Measurements from ENCODE around the gene LY9. TPM values are rescaled to one million over a fixed set of nuclear protein-coding genes. Genes with fewer than 3 reads are reported as not detected.
"Not testable (repeated sequence)": the region's sequence is repeated elsewhere in the genome, so short reads cannot be mapped to it uniquely, and the experiment has no call there.

LY9 gene
- total RNA-seq, 1 donor: 93.1 TPM

DNA sequence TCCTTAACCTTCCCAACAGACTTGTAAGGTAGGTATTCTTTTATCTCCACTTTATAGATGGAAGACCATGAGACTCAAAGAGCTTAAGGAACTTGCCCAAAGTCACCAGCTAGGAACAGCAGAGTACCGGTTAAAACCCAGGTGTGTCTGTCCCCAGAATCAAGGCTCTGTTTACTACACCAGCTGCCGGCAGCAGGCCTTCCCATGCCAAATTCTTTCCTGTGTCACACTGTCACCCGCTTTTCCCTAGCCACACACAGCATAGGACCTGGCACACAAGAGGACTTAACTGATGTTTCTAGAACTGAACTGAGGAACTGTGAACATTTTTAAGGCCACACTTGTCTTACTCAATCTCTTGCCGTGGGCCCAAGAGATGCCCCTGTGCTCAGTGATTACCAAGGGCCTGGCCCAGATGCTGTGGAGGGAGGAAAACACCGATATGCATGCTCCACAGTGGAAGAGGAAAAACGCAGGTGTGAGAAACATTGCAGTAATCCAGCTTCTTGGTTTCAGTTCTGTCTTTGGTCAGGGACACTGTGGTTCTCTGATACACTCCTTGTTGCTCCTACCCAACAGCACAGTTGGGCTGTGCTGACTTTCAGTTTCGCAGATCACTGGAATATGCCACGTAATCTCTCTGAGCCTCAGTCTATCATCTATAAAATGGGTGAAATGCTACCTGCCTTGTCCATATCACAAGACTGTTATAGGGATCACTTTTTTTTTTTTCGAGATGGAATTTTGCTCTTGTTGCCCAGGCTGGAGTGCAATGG is 13.9 kb upstream of the LY9 start:
- Histone ChIP-seq H3K4me3 (ENCODE audit: low read length) (no peak overlapping the region), H3K27me3 (ENCODE audit: insufficient read depth, low read length) (no peaks in the 10 kb centered on the region), H3K4me1 (ENCODE audit: insufficient read depth, low read length) (peaks cover 14% of the 10 kb centered on the region), H3K9me3 (ENCODE audit: low read depth, low read length) (no peaks in the 10 kb centered on the region)

DNA sequence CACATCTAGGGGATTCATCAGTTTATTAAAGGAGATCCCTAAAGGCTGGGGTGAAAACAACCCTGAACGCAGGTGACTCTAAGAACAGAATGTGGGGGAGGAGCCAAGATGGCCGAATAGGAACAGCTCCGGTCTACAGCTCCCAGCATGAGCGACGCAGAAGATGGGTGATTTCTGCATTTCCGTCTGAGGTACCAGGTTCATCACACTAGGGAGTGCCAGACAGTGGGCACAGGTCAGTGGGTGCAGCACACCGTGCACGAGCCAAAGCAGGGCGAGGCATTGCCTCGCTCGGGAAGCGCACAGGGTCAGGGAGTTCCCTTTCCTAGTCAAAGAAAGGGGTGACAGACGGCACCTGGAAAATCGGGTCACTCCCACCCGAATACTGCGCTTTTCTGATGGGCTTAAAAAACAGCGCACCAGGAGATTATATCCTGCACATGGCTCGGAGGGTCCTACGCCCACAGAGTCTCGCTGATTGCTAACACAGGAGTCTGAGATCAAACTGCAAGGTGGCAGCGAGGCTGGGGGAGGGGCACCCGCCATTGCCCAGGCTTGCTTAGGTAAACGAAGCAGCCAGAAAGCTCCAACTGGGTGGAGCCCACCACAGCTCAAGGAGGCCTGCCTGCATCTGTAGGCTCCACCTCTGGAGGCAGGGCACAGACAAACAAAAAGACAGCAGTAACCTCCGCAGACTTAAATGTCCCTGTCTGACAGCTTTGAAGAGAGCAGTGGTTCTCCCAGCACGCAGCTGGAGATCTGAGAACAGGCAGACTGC is 12.8 kb upstream of the LY9 start:
- not testable (repeated sequence) for H3K27me3 ChIP-seq (ENCODE audit: insufficient read depth, low read length); H3K9me3 ChIP-seq (ENCODE audit: low read depth, low read length); H3K4me3 ChIP-seq (ENCODE audit: low read length)
- H3K4me1 ChIP-seq (ENCODE audit: insufficient read depth, low read length): peaks cover 14% of the 10 kb centered on the region

DNA sequence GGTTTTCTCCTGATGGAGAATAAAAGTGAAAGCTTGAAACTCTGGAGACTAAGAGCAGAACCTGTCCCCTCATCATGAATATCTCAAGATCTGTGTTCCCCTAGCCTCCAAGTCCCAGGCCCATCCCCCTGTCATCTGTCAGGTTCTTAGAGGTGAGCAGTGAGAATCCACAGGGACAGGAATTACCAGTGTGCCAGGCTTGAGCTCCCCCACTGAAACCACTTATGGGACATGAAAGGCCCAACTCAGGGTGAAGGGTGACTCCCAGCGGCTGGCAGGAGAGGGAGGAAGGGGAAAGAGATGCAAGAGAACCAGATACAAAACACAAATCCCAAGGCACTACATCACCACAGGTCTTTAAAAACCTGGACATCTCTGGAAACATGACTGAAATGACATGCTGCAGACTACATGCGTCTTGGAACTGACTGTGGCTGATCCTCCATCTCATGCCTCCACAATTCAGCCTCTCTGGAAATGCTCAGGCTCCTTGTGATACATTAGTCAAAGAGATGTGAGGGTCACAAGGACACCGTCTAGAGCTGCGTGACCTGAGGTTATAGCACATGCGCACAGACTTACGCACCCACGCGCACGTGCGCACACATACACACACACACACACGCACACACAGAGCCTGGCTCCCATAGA is 6.8 kb upstream of the LY9 start:
- Histone ChIP-seq H3K27me3 (ENCODE audit: insufficient read depth, low read length) (no peaks in the 10 kb centered on the region), H3K4me3 (ENCODE audit: low read length) (no peak overlapping the region), H3K9me3 (ENCODE audit: low read depth, low read length) (no peaks in the 10 kb centered on the region), H3K4me1 (ENCODE audit: insufficient read depth, low read length) (peaks cover 17% of the 10 kb centered on the region)

DNA sequence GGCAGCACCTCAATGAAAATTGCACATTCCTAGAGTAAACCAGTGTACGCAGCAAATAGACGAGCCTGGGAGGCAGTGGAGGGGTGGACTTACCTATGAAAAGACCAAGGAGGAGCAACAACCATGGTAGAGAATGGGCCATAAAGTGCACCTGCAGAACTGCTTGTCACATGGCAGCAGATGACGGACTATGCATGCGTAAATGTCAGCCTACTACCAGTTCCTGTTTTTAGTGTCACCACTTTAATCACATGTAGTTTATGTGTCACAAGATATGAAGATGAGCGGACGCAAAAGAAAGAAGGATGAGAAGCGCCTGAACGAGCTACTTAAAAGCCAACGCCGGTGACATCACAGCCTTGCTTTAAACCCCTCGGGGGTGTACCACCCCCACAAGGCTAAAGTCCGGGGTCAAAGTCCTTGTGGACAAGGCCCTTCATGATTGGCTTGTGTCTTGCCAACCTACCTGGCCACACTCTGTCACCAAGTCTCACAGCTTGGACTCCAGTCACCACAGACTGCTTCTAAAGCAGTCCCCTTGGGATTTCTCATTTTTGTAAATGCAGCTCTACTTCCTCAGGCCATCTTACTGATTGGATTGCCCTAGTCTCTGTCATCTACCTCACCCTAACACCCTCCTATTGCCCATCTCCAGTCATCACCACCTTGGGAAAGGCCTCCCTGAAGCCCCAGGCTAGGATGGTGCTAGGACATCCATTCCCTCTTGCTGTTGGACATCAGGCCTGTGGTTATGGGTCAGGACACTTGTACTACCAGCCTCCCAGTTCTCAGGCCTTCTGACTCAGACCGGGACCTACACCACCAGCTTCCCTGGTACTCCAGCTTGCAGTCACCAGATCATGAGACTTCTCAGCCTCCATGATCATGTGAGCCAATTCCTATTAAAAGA is 6.0 kb upstream of the LY9 start:
- Histone ChIP-seq H3K4me3 (ENCODE audit: low read length) (no peak overlapping the region), H3K4me1 (ENCODE audit: insufficient read depth, low read length) (peaks cover 18% of the 10 kb centered on the region), H3K9me3 (ENCODE audit: low read depth, low read length) (no peaks in the 10 kb centered on the region), H3K27me3 (ENCODE audit: insufficient read depth, low read length) (no peaks in the 10 kb centered on the region)

DNA sequence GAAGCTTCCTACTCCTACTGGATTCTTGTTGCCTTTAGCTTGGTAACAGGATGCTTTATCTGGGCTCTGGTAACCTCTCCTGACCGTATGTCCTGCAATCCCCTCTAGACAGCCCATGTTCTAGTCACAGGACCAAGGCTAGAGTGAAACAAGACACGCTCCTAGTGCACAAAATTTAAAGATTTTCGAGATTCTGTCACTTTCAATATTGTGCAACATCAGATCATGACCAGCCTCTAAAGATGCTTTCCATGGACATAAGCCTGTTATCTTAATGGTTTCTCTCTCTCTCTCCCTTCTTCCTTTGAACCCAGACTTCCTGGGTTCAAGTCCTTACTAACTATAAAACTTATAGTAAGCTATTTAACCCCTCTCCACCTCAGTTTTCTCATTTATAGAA is 1.6 kb upstream of the LY9 start:
- H3K9me3 ChIP-seq (ENCODE audit: low read depth, low read length): no peaks in the 10 kb centered on the region
- peaks cover 58% of the 10 kb centered on the region for H3K4me1 ChIP-seq (ENCODE audit: insufficient read depth, low read length)
- no peak overlapping the region for H3K4me3 ChIP-seq (ENCODE audit: low read length)
- H3K27me3 ChIP-seq (ENCODE audit: insufficient read depth, low read length): no peaks in the 10 kb centered on the region

DNA sequence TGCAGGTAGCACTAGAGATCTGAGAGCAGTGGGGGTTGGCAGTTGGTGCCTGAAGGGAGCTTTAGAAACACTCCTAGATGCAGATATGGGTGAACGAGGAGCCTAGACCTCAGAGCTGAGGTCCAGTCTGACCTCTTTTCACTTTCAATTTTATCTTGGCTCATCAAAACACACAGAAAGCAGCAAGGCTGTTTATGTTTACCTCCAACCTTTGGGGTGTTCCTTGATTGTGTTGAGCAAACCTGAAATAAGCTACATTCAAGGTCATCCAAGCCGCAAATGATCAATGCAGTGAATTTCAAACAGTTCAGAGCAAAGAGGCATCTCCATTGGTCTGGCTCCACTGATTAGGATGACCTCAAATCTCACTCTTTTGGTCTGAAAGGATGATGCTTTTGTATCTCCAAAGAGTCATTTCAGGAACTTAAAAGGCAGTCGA is 1.3 kb downstream of the LY9 start:
- Histone ChIP-seq H3K4me3 (ENCODE audit: low read length) (peak overlapping the region; percentile 52), H3K27me3 (ENCODE audit: insufficient read depth, low read length) (no peaks in the 10 kb centered on the region), H3K9me3 (ENCODE audit: low read depth, low read length) (no peaks in the 10 kb centered on the region), H3K4me1 (ENCODE audit: insufficient read depth, low read length) (peaks cover 64% of the 10 kb centered on the region)

DNA sequence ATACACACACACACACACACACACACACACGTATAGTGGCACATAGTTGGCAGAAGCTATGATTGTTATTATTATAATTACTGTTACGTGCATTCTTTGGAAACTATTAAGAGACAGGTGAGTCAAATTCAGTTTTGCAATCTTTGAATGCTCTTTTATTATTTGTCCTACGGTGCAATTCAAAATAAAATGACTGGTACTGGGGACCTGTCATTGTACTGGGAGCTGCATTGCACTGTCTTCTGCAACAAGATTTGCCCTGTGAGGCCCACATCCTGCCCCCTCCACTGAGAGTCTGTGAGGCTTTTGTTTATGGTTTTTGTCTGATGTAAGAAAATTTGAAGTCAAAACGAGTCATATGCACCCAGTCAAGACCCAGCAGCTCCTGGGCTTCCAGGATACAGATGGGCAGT is 1.9 kb downstream of the LY9 start:
- Histone ChIP-seq H3K27me3 (ENCODE audit: insufficient read depth, low read length) (no peaks in the 10 kb centered on the region), H3K4me1 (ENCODE audit: insufficient read depth, low read length) (peaks cover 66% of the 10 kb centered on the region), H3K4me3 (ENCODE audit: low read length) (peak overlapping the region; percentile 52), H3K9me3 (ENCODE audit: low read depth, low read length) (no peaks in the 10 kb centered on the region)

DNA sequence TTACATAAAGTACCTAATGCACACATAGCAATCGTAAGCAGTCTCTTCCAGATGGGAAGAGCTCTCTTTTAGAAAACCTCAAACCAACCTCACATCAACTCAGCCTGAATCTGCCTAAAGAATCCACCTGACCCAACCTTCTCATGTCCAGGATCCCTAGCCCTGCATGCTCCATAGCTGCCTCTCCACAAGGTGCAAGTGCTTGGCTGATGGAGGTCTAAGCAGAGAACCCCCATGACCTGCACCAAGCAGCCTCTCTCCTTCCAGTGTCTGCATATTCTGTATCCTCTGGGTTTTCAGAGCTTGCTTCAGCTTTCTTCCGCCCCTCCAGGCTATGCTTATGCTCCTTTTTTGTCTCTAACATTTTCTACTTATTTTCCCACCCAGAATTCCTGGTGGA is 2.5 kb downstream of the LY9 start:
- H3K27me3 ChIP-seq (ENCODE audit: insufficient read depth, low read length): no peaks in the 10 kb centered on the region
- H3K4me1 ChIP-seq (ENCODE audit: insufficient read depth, low read length): peaks cover 66% of the 10 kb centered on the region
- H3K9me3 ChIP-seq (ENCODE audit: low read depth, low read length): no peaks in the 10 kb centered on the region
- peak overlapping the region; percentile 52 for H3K4me3 ChIP-seq (ENCODE audit: low read length)

DNA sequence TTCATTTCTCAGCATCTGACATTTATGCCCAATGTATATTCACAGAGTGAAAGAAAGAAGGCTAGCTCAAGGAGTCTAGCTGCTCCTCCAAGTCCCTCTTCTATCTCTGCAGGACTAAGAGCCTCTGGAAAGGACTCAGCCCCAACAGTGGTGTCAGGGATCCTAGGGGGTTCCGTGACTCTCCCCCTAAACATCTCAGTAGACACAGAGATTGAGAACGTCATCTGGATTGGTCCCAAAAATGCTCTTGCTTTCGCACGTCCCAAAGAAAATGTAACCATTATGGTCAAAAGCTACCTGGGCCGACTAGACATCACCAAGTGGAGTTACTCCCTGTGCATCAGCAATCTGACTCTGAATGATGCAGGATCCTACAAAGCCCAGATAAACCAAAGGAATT is 3.7 kb downstream of the LY9 start:
- H3K4me3 ChIP-seq (ENCODE audit: low read length): peak overlapping the region; percentile 14
- H3K4me1 ChIP-seq (ENCODE audit: insufficient read depth, low read length): peaks cover 66% of the 10 kb centered on the region

DNA sequence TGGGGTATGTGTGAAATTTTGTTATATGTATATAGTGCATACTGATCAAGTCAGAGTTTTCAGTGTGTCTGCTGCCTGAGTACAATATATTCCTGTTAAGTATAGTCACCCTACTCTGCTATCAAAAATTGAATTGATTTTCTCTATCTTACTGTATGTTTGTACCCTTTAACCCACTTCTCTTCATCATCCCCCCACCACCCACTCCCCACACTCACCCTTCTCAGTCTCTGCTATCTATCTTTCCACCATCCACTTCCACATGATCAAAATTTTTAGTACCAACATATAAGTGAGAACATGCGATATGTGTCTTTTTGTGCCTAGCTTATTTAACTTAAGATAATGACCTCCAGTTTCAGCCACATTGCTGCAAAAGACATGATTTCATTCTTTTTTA is 4.2 kb downstream of the LY9 start:
- Histone ChIP-seq H3K4me3 (ENCODE audit: low read length) (peak overlapping the region; percentile 15), H3K27me3 (ENCODE audit: insufficient read depth, low read length) (no peaks in the 10 kb centered on the region)

More for the DNA sequence above, 3.7 kb downstream of the LY9 start:
- Histone ChIP-seq H3K27me3 (ENCODE audit: insufficient read depth, low read length) (no peaks in the 10 kb centered on the region), H3K9me3 (ENCODE audit: low read depth, low read length) (no peaks in the 10 kb centered on the region)

DNA sequence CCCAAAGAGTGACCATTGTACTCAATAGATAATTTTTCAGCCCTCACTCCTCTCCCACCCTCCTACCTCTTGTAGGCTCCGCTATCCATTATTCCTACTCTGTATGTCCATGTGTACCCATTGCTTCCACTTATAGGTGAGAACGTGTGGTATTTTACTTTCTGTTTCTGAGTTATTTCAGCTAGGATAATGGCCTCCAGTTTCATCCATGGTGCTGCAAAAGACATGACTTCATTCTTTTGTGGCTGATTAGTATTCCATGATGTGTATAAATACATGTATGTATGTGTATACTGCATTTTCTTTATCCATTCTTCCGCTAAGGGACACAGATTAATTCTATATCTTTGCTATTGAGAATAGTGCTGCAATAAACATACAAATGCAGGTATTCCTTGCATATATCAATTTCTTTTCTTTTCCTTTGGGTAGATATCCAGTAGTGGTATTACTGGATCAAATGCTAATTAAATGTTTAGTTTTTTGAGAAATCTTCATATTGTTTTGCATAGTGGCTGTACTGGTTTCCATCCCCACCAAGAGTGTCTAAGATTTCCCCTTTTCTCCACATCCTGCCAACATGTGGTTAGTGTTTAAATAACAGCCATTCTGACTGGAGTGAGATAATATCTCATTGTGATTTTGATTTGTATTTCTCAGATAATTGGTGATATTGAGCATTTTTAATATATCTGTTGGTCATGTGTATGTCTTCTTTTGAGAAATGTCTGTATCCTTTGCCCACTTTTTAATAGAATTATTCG is 4.9 kb downstream of the LY9 start:
- Histone ChIP-seq H3K9me3 (ENCODE audit: low read depth, low read length) (peaks cover under 1% of the 10 kb centered on the region), H3K27me3 (ENCODE audit: insufficient read depth, low read length) (no peaks in the 10 kb centered on the region), H3K4me1 (ENCODE audit: insufficient read depth, low read length) (peaks cover 56% of the 10 kb centered on the region), H3K4me3 (ENCODE audit: low read length) (peak overlapping the region; percentile 15)

More for the DNA sequence above, 4.2 kb downstream of the LY9 start:
- Histone ChIP-seq H3K9me3 (ENCODE audit: low read depth, low read length) (no peaks in the 10 kb centered on the region), H3K4me1 (ENCODE audit: insufficient read depth, low read length) (peaks cover 63% of the 10 kb centered on the region)

DNA sequence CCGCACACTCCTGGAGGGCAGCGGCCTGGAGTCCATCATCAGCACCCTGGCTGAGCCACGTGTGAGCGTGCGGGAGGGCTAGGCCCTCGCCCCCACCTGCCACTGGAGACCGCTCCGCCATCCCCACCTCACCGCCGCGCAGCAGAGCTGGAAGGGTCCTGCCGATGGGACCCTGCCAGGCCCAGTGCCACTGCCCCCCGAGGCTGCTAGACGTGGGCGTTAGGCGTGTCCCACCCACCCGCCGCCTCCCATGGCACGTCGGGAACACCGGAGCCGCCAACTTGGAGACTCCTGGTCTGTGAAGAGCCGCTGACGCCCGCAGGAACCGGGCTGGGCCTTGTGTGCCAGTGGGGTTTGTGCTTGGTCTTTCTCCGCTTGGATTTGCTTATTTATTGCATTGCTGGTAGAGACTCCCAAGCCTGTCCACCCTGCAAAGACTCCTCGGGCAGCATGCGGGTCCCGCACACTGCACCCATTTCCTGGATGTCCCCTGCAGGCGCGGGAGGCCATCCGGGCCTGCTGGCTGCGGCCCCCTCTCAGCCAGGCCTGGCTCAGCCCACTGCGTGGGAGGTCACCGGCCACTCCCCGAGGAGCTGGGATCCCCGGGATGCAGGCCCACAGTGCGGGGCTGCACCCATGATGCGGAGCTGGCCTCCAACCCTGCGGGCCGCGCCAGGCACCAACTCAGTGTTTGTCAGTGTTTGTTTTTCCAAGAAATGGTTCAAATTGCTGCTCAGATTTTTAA is 6.0 kb downstream of the LY9 start:
- Histone ChIP-seq H3K9me3 (ENCODE audit: low read depth, low read length) (peaks cover 12% of the 10 kb centered on the region), H3K27me3 (ENCODE audit: insufficient read depth, low read length) (no peaks in the 10 kb centered on the region), H3K4me3 (ENCODE audit: low read length) (no peak overlapping the region), H3K4me1 (ENCODE audit: insufficient read depth, low read length) (peaks cover 45% of the 10 kb centered on the region)

DNA sequence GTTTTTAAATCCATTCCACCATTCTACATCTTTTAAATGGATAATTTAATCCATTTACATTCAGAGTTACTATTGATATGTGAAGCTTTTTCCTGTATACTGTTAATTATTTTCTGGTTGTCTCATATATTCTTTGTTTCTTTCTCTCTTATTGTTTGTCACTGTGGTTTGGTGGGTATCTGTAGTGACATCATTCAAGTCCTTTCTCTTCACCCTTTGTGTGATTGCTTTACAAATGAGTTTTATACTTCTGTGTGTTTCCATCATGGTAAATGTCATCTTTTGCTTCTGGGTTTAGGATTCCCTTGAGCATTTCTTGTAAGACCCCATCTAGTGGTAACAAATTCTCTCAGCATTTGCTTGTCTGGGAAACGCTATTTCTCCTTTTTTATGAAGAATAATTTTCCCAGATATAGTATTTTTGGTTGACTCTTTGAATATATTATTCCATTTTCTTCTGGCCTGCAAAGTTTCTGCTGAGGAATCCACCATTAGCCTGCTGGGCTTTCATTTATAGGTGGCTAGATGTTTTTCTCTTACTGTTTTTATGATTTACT is 10.2 kb downstream of the LY9 start:
- H3K4me3 ChIP-seq (ENCODE audit: low read length): no peak overlapping the region
- H3K4me1 ChIP-seq (ENCODE audit: insufficient read depth, low read length): peaks cover 24% of the 10 kb centered on the region
- H3K27me3 ChIP-seq (ENCODE audit: insufficient read depth, low read length): no peaks in the 10 kb centered on the region
- H3K9me3 ChIP-seq (ENCODE audit: low read depth, low read length): peaks cover 16% of the 10 kb centered on the region

Data from mononuclear cell (primary cell).